ENCODE results near the gene NUP205. TPM values are rescaled to one million over a fixed set of nuclear protein-coding genes. Genes with fewer than 3 reads are reported as not detected.

Gene NUP205
- total and polyA plus RNA-seq, 2 of the 13 experiments (the other 11 are each of a cell fraction or from before 2014, with no cell fraction given): 46.2 to 87.2 TPM

- Histone ChIP-seq H3K9ac (ENCODE audit: insufficient read depth, low read depth, low read length) (no peak overlapping the region), H3K36me3 (replicated peaks in 1 of 2; ENCODE audit: control insufficient read depth in 1 of 2, insufficient read depth in 2 of 2, low read length in 2 of 2) (no peaks in the 10 kb centered on the region), H3K9me3 (ENCODE audit: low read length) (no peaks in the 10 kb centered on the region), H4K20me1 (ENCODE audit: insufficient read depth, low read length) (no peaks in the 10 kb centered on the region), H3K4me1 (ENCODE audit: insufficient read depth, low read length) (no peaks in the 10 kb centered on the region), H3K79me2 (ENCODE audit: insufficient read depth, low read length) (no peaks in the 10 kb centered on the region), H3K4me2 (ENCODE audit: low read depth, low read length) (no peak overlapping the region), H2AFZ (ENCODE audit: low read length) (no peak overlapping the region), H3K27me3 (ENCODE audit: control insufficient read depth in 1 of 2, insufficient read depth in 2 of 2, low read length in 2 of 2) (no peaks in the 10 kb centered on the region), H3K27ac (ENCODE audit: extremely low read length, insufficient read depth, low read length) (no peak overlapping the region), H3K4me3 (replicated peaks in 1 of 3; ENCODE audit: insufficient read depth in 1 of 3, low read depth in 2 of 3, low read length in 3 of 3) (no peak overlapping the region)
- ATAC-seq (no peak), FAIRE-seq (no peak), DNase-seq (ENCODE audit: low spot score) (no peak)
- ChIA-PET POLR2A (no interaction called here), CTCF (ENCODE audit: low intra/inter-chr PET ratio, low total read pairs) (no interaction called here)
- no peak for TF ChIP-seq CENPBD1 (CRISPR knock-in tag; IDR thresholded peaks at IDR 0.05; ENCODE audit: borderline replicate concordance, low read depth)
- no peak for TF ChIP-seq E2F5 (CRISPR knock-in tag; conservative IDR thresholded peaks at IDR 0.05)
- no peak for TF ChIP-seq MXD1 (CRISPR knock-in tag; IDR thresholded peaks at IDR 0.05)
- TF ChIP-seq ZNF225 (CRISPR knock-in tag; IDR thresholded peaks at IDR 0.05): no peak
- no peak for TF ChIP-seq HNF1A (IDR thresholded peaks at IDR 0.05; ENCODE audit: low read depth)
- TF ChIP-seq HNF1A (CRISPR knock-in tag; IDR thresholded peaks at IDR 0.05; ENCODE audit: borderline replicate concordance): no peak
- TF ChIP-seq ZMYM3 (CRISPR knock-in tag; IDR thresholded peaks at IDR 0.05): no peak
- TF ChIP-seq ZNF292 (CRISPR knock-in tag; IDR thresholded peaks at IDR 0.05; ENCODE audit: borderline replicate concordance, low read depth): no peak
- TF ChIP-seq ZNF101 (CRISPR knock-in tag; IDR thresholded peaks at IDR 0.05; ENCODE audit: borderline replicate concordance, low read depth): no peak
- no peak for TF ChIP-seq SAP130 (CRISPR knock-in tag; IDR thresholded peaks at IDR 0.05; ENCODE audit: low read depth)
- TF ChIP-seq ZNF326 (CRISPR knock-in tag; IDR thresholded peaks at IDR 0.05; ENCODE audit: borderline replicate concordance): no peak
- no peak for TF ChIP-seq EP300 (IDR thresholded peaks at IDR 0.05; ENCODE audit: low read depth in 2 of 2, low read length in 2 of 2)
- TF ChIP-seq EP300 (CRISPR knock-in tag; IDR thresholded peaks at IDR 0.05; ENCODE audit: borderline replicate concordance): no peak
- no peak for TF ChIP-seq ARID3A (IDR thresholded peaks at IDR 0.05; ENCODE audit: low read depth, low read length)
- in situ Hi-C loops (cut with HindIII; ENCODE audit: extremely low pct_ligation_motif_present, low pct_unique_long_range_greater_than_20kb): no loop called here
- no TSS peak for BruUV-seq (replicated peaks)
- WGBS (ENCODE audit: low lambda C conversion rate): 93% methylated on average over 12 of the region's 12 CpGs
- intact Hi-C loops (cut with micrococcal nuclease; ENCODE audit: unreplicated experiment): no loop called here
Observed at GRCh38 chr7:135653340-135654080, 95.8 kb downstream of the NUP205 start.

Data from HepG2 (cell line).